HTR-8/SVneo (cell line): ENCODE data around the gene CDSN.
A peak's percentile ranks its signal among the peaks of the same experiment; 100 is the strongest.

Source experiments
- DNase-seq: peaks from one replicate; pipeline ENCODE4 v3.0.0; 2011; ENCODE audit warnings: low spot score, mixed read lengths; ENCODE audit not compliant: insufficient read length
- FAIRE-seq: peaks from 2 replicates; lab custom pipeline; 2011; peaks lifted over from hg19 to GRCh38; lab: Jason Lieb, UNC

The CDSN gene

GRCh38 chr6:31118178-31118577 is 2.1 kb downstream of the CDSN start:
- DNase-seq, result no peak

GRCh38 chr6:31116661-31117385 is 3.4 kb downstream of the CDSN start:
- DNase-seq, result no peak
- no peak for FAIRE-seq

More at GRCh38 chr6:31118178-31118577, 2.1 kb downstream of the CDSN start:
- FAIRE-seq, result no peak

- DNase-seq (no peak), FAIRE-seq (peak; percentile 71)
Measured at GRCh38 chr6:31115941-31116560, 4.2 kb downstream of the CDSN start.

- peak; percentile 35 for DNase-seq
- FAIRE-seq, result no peak
Measured at GRCh38 chr6:31114970-31115849, 5.0 kb downstream of the CDSN start.

- FAIRE-seq, result peak; percentile 98
- peak; percentile 92 for DNase-seq
Measured at GRCh38 chr6:31114541-31114878, 5.7 kb downstream of the CDSN start, which contains the start of gene PSORS1C1. Gene PSORS1C1 (plus strand): TSS chr6:31114800. CDS start chr6:31129633, 14,833 bp downstream.

GRCh38 chr6:31113861-31114540 is 6.2 kb downstream of the CDSN start:
- DNase-seq, result peak; percentile 32
- FAIRE-seq, result no peak

GRCh38 chr6:31112478-31112877 is 7.8 kb downstream of the CDSN start, which contains the start of gene C6orf15:
Gene C6orf15 (minus strand): TSS chr6:31112575. CDS start chr6:31112555, 20 bp downstream.
- FAIRE-seq (no peak), DNase-seq (no peak)

- DNase-seq (no peak), FAIRE-seq (no peak)
Measured at GRCh38 chr6:31111712-31112111, 8.5 kb downstream of the CDSN start.

- no peak for FAIRE-seq
- no peak for DNase-seq
Measured at GRCh38 chr6:31110825-31111582, 9.2 kb downstream of the CDSN start.

GRCh38 chr6:31107052-31107451 is 13.2 kb downstream of the CDSN start:
- DNase-seq (no peak), FAIRE-seq (no peak)

- no peak for DNase-seq
- no peak for FAIRE-seq
Measured at GRCh38 chr6:31103136-31103535, 17.1 kb downstream of the CDSN start.

GRCh38 chr6:31098449-31098938 is 21.8 kb downstream of the CDSN start:
- FAIRE-seq, result no peak
- no peak for DNase-seq

- FAIRE-seq, result no peak
- no peak for DNase-seq
Measured at GRCh38 chr6:31096656-31097055, 23.6 kb downstream of the CDSN start.

GRCh38 chr6:31096215-31096614 is 24.0 kb downstream of the CDSN start:
- FAIRE-seq (no peak), DNase-seq (no peak)

- no peak for DNase-seq
- FAIRE-seq, result no peak
Measured at GRCh38 chr6:31094389-31094881, 25.8 kb downstream of the CDSN start.

- FAIRE-seq, result no peak
- no peak for DNase-seq
Measured at GRCh38 chr6:31092769-31093505, 27.3 kb downstream of the CDSN start.

GRCh38 chr6:31092238-31092637 is 28.0 kb downstream of the CDSN start:
- DNase-seq (no peak), FAIRE-seq (no peak)

GRCh38 chr6:31091680-31092079 is 28.6 kb downstream of the CDSN start:
- FAIRE-seq (no peak), DNase-seq (no peak)

- no peak for FAIRE-seq
- DNase-seq, result no peak
Measured at GRCh38 chr6:31090973-31091364, 29.3 kb downstream of the CDSN start.
